Pancreas (tissue), 10 donors: ENCODE measurements around the gene VIPR1. TPM values are rescaled to one million over a fixed set of nuclear protein-coding genes. Genes with fewer than 3 reads are reported as not detected.

ENCODE experiments used
- ATAC-seq, 4 donors: fragments of 200-7000 bp; cut with Tn5 transposase; one replicate each; pipeline versions ENCODE4 v1.8.0 to v1.9.1; 2020; ENCODE audit warnings: mild to moderate bottlenecking in 4 of 4, moderate library complexity in 4 of 4
- DNase-seq, 6 donors: peaks; one replicate each; pipeline ENCODE4 v3.0.0-alpha.2; 2020
- FAIRE-seq: peaks from 2 replicates; lab custom pipeline; 2012; peaks lifted over from hg19 to GRCh38; lab: Jason Lieb, UNC
- H3K27ac ChIP-seq, 4 donors: fragments of 200-600 bp; sonication (generic); 1 replicate in 3 of 4; 2 replicates in 1 of 4; pipeline versions ENCODE4 v1.5.0 to v1.8.0; 2020
- H3K27me3 ChIP-seq, 4 donors: fragments of 200-600 bp; one replicate each; pipeline ENCODE4 v1.8.0; 2021
- H3K36me3 ChIP-seq, 3 donors: fragments of 200-600 bp; sonication (generic) in 1 of 3; one replicate each; pipeline versions ENCODE4 v1.5.0 to v1.8.0; 2020 to 2021
- H3K4me1 ChIP-seq, 3 donors: fragments of 200-600 bp; one replicate each; pipeline ENCODE4 v1.8.0; 2021
- H3K4me3 ChIP-seq, 4 donors: fragments of 200-600 bp; sonication (generic) in 2 of 4; one replicate each; pipeline versions ENCODE4 v1.5.0 to v1.8.0; 2020 to 2021
- H3K9me3 ChIP-seq, 4 donors: fragments of 200-600 bp; one replicate each; pipeline ENCODE4 v1.8.0; 2021
- WGBS, 2 donors: extraction: QIAGEN DNeasy Blood & Tissue Kit; methylation state at CpG; one replicate each; pipeline ENCODE4 v1.1.7; 2013; 5-methylcytosine and 5-hydroxymethylcytosine counted together
- intact Hi-C, 3 donors: fragments of 100-400 bp; cut with DNase I; formaldehyde crosslinking; loops; one replicate each; pipeline versions ENCODE4 v1.11.1 to v1.14.2; 2022
- polyA plus RNA-seq, 2 donors: library from polyadenylated mRNA; stranded (reverse); fragments of 200-250 nt; gene quantifications; one replicate each; pipeline ENCODE4 v1.2.3, GENCODE V29; 2013
- total RNA-seq, 6 donors: library from RNA; stranded (reverse); fragmentation: NEBNext Ultra II Directional in 4 of 6; extraction: Animal tissue kit (Norgen Biotek cat#: 25700) in 4 of 6; gene quantifications; one replicate each; pipeline versions ENCODE4 v1.2.1 to v1.2.4, GENCODE V29; 2021 to 2023
- TF ChIP-seq, protein P1 (sequence below), 4 donors: fragments of 200-600 bp; sonication (generic) in 3 of 4; IDR thresholded peaks; one replicate each; pipeline versions ENCODE4 v1.5.0 to v1.8.0; 2021; ENCODE audit warnings: antibody characterized with exemption in 4 of 4
- donor health status: healthy with polysubstance abuse.
- donor health status: DM: no; HTN: no; CAD: no; lungs with moderate emphysema.
- donor health status: DM: no; HTN: no; CAD: no.
- donor health status: control.
- donor health status: control.
- donor health status: Bipolar disorder and iron deficiency.
- donor health status: DM: yes; HTN: yes; CAD: no.
- donor health status: DM: no; HTN: no; CAD: no.
- donor health status: DM: no; HTN: no; CAD: no.
- donor health status: DM: yes; HTN: yes; CAD: no.

VIPR1 gene
- total and polyA plus RNA-seq, 8 donors = 0.47 to 10.6 (median 2.1) TPM

DNA sequence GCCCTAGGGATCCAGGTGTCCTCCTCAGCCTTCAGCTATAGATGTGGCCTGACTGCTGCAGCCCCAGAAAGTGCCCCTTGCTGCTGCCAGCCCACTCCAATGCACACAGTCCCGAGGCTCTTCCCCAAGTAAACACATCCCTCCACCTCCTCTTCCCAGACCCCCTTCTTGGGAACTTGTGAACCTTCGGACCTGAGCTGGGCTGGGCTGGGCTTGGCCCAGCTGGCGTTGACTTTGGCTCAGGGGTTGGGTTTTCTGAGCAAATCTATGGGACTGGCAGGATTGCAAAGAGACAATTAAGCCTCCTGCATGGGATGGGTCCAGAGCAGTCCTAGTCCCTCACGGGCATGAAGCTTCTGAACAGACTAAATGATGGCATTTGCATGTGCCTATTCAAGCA is 14.7 kb downstream of the VIPR1 start:
- intact Hi-C loops = no loop called here
- WGBS, 2 donors = 51 to 58% methylated on average over 4 of the region's 4 CpGs
- peak in 1 of 6 donors; percentile 9 for DNase-seq
- no peak for FAIRE-seq
- H3K27ac ChIP-seq = no peak overlapping the region
- TF ChIP-seq, protein P1, sequence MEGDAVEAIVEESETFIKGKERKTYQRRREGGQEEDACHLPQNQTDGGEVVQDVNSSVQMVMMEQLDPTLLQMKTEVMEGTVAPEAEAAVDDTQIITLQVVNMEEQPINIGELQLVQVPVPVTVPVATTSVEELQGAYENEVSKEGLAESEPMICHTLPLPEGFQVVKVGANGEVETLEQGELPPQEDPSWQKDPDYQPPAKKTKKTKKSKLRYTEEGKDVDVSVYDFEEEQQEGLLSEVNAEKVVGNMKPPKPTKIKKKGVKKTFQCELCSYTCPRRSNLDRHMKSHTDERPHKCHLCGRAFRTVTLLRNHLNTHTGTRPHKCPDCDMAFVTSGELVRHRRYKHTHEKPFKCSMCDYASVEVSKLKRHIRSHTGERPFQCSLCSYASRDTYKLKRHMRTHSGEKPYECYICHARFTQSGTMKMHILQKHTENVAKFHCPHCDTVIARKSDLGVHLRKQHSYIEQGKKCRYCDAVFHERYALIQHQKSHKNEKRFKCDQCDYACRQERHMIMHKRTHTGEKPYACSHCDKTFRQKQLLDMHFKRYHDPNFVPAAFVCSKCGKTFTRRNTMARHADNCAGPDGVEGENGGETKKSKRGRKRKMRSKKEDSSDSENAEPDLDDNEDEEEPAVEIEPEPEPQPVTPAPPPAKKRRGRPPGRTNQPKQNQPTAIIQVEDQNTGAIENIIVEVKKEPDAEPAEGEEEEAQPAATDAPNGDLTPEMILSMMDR (IDR thresholded peaks at IDR 0.05) = no peak
- H3K4me1 ChIP-seq = no peaks in the 10 kb centered on the region
- no peak for ATAC-seq
- no peaks in the 10 kb centered on the region for H3K36me3 ChIP-seq
- no peaks in the 10 kb centered on the region for H3K27me3 ChIP-seq
- H3K9me3 ChIP-seq = no peaks in the 10 kb centered on the region
- no peak overlapping the region for H3K4me3 ChIP-seq

DNA sequence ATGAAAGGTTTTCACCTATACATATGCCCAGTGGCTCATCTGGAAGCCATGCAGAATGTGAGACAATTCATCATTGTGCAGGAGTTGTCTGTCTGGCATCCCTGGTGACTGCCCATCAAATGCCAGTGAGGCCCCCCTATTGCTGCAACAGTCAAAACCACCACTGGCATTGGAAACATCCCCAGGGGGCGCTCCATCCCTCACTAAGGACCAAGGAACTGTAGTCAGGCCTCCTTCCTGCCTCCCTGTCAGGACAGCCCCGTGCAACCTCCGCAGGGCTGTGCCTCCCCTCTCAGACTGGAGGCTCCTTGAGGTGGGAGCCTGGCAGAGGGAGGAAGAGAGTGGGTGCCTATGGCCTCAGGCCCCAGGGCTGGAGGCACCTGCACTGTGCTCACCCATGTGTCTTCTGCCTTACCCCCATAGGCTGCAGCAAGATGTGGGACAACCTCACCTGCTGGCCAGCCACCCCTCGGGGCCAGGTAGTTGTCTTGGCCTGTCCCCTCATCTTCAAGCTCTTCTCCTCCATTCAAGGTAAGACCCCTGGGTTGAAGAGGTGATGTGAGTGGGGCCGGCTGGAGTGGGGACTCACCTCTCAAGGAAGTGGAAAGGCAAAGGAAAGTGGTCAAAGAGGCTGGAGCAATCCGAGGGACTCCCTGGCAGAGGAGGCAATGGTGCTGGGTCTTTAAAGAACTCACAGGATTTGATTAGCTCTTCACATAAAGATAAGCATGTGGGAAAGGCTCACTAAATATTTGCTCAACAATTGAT is 16.5 kb downstream of the VIPR1 start:
- no peak for DNase-seq
- intact Hi-C loops = no loop called here

DNA sequence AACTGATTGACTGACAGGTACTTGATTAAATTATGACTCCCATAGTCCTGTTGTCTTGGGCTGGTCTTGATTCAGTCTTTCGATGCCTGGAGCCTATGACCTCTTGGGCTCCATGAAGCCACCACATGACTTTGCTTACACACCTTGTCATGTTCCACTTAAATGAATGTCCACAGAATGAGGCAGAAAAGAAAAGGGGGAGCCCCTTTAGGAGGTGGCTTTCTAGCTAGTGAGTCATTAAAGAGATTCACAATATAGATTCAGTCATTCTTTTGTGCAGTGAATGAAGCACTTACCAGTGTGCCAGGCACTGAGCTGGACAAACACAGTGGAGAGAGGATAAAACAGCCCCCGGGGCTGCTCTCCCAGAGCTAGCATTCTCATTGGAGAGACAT is 17.1 kb downstream of the VIPR1 start:
- DNase-seq = no peak
- Histone ChIP-seq H3K36me3 (no peaks in the 10 kb centered on the region), H3K27me3 (no peaks in the 10 kb centered on the region), H3K9me3 (no peaks in the 10 kb centered on the region), H3K4me3 (no peak overlapping the region), H3K27ac (no peak overlapping the region), H3K4me1 (no peaks in the 10 kb centered on the region)
- ATAC-seq = no peak
- FAIRE-seq = no peak
- intact Hi-C loops = no loop called here
- TF ChIP-seq, protein P1 (IDR thresholded peaks at IDR 0.05) = no peak
- 67 to 69% methylated on average over 2 of the region's 2 CpGs for WGBS, 2 donors

More for the DNA sequence above, 16.5 kb downstream of the VIPR1 start:
- ATAC-seq = no peak
- 73 to 79% methylated on average over 6 of the region's 6 CpGs for WGBS, 2 donors
- TF ChIP-seq, protein P1 (IDR thresholded peaks at IDR 0.05) = no peak
- Histone ChIP-seq H3K4me3 (no peak overlapping the region), H3K27me3 (no peaks in the 10 kb centered on the region), H3K27ac (no peak overlapping the region), H3K4me1 (no peaks in the 10 kb centered on the region), H3K36me3 (no peaks in the 10 kb centered on the region), H3K9me3 (no peaks in the 10 kb centered on the region)
- no peak for FAIRE-seq

DNA sequence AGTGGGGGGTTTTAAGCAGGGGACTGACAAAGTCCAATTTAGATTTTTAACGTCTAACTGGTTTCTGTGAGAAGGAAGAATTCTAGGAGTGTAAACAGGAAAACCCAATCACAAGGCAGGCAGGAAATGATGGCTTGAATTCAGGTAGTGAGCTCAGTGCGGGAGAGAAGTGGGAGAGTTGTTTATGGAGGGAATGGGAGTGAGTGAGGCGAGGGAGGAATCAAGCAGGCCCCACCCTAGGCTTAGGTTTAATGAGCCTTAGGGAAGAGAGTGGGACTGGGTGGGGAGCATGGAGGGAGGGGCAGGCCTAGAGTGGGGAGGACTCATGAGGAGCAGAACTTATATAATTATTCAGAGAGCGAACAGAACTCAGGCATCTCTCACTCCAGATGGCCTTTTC is 17.9 kb downstream of the VIPR1 start:
- H3K27me3 ChIP-seq = no peaks in the 10 kb centered on the region
- no peak overlapping the region for H3K4me3 ChIP-seq
- H3K27ac ChIP-seq = no peak overlapping the region
- DNase-seq = peak in 1 of 6 donors; percentile 4
- H3K9me3 ChIP-seq = no peaks in the 10 kb centered on the region
- TF ChIP-seq, protein P1 (IDR thresholded peaks at IDR 0.05) = no peak
- ATAC-seq = no peak
- FAIRE-seq = no peak
- 79 to 82% methylated on average over 4 of the region's 4 CpGs for WGBS, 2 donors
- no peaks in the 10 kb centered on the region for H3K4me1 ChIP-seq
- intact Hi-C loops = loop anchor here in 1 of 3 donors (10.0 kb wide), 1 partner anchor 266 kb away; no protein-coding TSS in a partner anchor
- no peaks in the 10 kb centered on the region for H3K36me3 ChIP-seq

DNA sequence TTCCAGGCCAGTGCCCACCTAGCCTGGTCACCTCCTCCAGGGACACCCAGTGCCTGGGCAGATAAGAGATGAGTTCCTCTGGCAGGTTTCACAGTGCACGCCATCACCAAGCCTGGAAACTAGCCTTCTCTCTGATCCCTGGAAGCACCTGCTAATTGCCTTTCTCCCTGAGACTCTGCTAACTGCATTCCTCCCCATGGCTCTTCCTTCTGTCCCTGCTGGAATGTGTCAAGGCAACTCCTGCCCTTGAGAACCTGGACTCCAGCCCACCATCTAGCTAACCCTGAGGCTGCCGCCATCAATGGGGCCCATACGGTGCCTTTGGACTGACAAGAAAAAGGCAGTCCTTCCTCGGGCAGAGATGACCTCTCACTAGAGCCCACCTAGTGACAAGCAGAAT is 18.5 kb downstream of the VIPR1 start:
- no peak overlapping the region for H3K27ac ChIP-seq
- no peak for ATAC-seq
- no peak overlapping the region for H3K4me3 ChIP-seq
- H3K4me1 ChIP-seq = no peaks in the 10 kb centered on the region
- no peaks in the 10 kb centered on the region for H3K9me3 ChIP-seq
- no peaks in the 10 kb centered on the region for H3K27me3 ChIP-seq
- FAIRE-seq = no peak
- WGBS, 2 donors = 89 to 94% methylated on average over 4 of the region's 4 CpGs
- no peaks in the 10 kb centered on the region for H3K36me3 ChIP-seq
- DNase-seq = no peak
- intact Hi-C loops = loop anchor here in 1 of 3 donors (10.0 kb wide), 1 partner anchor 266 kb away; no protein-coding TSS in a partner anchor
- TF ChIP-seq, protein P1 (IDR thresholded peaks at IDR 0.05) = no peak
